Naive thymus-derived CD4-positive, alpha-beta T cell (primary cell): ENCODE measurements around the gene CAPN1. TPM values are rescaled to one million over a fixed set of nuclear protein-coding genes. Genes with fewer than 3 reads are reported as not detected.

Source experiments
- polyA plus RNA-seq, 2 donors: library from polyadenylated mRNA; unstranded; fragments of 300-500 nt; fragmentation: Illumina TruSeq; gene quantifications; one replicate each; pipeline ENCODE4 v1.2.3, GENCODE V29; 2021
- total RNA-seq, 6 experiments: library from RNA in 5 of 6; stranded (reverse) in 5 of 6; gene quantifications; 1 replicate in 5 of 6; 2 replicates in 1 of 6; pipeline ENCODE4 v1.2.3 and lab custom pipeline; 2021 to 2026

The CAPN1 gene
- total and polyA plus RNA-seq, 7 experiments from 2014 or later, result 73.1 to 195 (median 99.8) TPM

Other genes with a start within 250 kb of the CAPN1 start
- under 1 TPM in 1 of 5 experiments, not detected in 4; 0.48 TPM for gene GPHA2, start 246.0 kb upstream of the CAPN1 start, total RNA-seq
- gene GPHA2, start 246.0 kb upstream of the CAPN1 start, polyA plus RNA-seq, result not detected
- gene MAJIN, start 209.8 kb upstream of the CAPN1 start, total RNA-seq, result 1 to 10 TPM in 1 of 5 experiments, under 1 TPM in 3, not detected in 1; 0.48 to 1.1 (median 0.85) TPM
- gene MAJIN, start 209.8 kb upstream of the CAPN1 start, polyA plus RNA-seq, result 1 to 10 TPM in 1 of 2 donors, not detected in 1; 1.2 TPM
- gene BATF2, start 185.0 kb upstream of the CAPN1 start, total RNA-seq, result under 1 TPM in 1 of 5 experiments, not detected in 4; 0.39 TPM
- gene BATF2, start 185.0 kb upstream of the CAPN1 start, polyA plus RNA-seq, result not detected
- 10 to 100 TPM; 22.6 to 60.8 (median 32.2) TPM for gene ARL2, start 167.8 kb upstream of the CAPN1 start, total RNA-seq
- gene ARL2, start 167.8 kb upstream of the CAPN1 start, polyA plus RNA-seq, result 10 to 100 TPM; 90.0 to 96.1 TPM
- gene SNX15, start 154.5 kb upstream of the CAPN1 start, total RNA-seq, result 10 to 100 TPM; 13.1 to 29.0 (median 21.7) TPM
- 10 to 100 TPM; 13.7 to 15.7 TPM for gene SNX15, start 154.5 kb upstream of the CAPN1 start, polyA plus RNA-seq
- 10 to 100 TPM in 1 of 5 experiments, 1 to 10 TPM in 4; 2.7 to 18.2 (median 8.6) TPM for gene SAC3D1, start 140.7 kb upstream of the CAPN1 start, total RNA-seq
- gene SAC3D1, start 140.7 kb upstream of the CAPN1 start, polyA plus RNA-seq, result 10 to 100 TPM; 11.5 to 17.2 TPM
- gene NAALADL1, start 123.4 kb upstream of the CAPN1 start, total RNA-seq, result 10 to 100 TPM; 12.2 to 23.4 (median 18.8) TPM
- 10 to 100 TPM; 18.6 to 25.3 TPM for gene NAALADL1, start 123.4 kb upstream of the CAPN1 start, polyA plus RNA-seq
- gene CDCA5, start 97.9 kb upstream of the CAPN1 start, total RNA-seq, result 10 to 100 TPM in 1 of 5 experiments, 1 to 10 TPM in 1, under 1 TPM in 3; 0.56 to 68.1 (median 0.81) TPM
- under 1 TPM; 0.31 to 0.47 TPM for gene CDCA5, start 97.9 kb upstream of the CAPN1 start, polyA plus RNA-seq
- gene ZFPL1, start 97.7 kb upstream of the CAPN1 start, total RNA-seq, result 10 to 100 TPM; 29.9 to 53.0 (median 49.3) TPM
- 10 to 100 TPM; 24.2 to 30.9 TPM for gene ZFPL1, start 97.7 kb upstream of the CAPN1 start, polyA plus RNA-seq
- gene VPS51, start 85.7 kb upstream of the CAPN1 start, total RNA-seq, result 100 to 1,000 TPM; 159 to 269 (median 256) TPM
- gene VPS51, start 85.7 kb upstream of the CAPN1 start, polyA plus RNA-seq, result 100 to 1,000 TPM; 106 to 130 TPM
- 10 to 100 TPM; 21.6 to 37.8 (median 30.8) TPM for gene TM7SF2, start 70.1 kb upstream of the CAPN1 start, total RNA-seq
- gene TM7SF2, start 70.1 kb upstream of the CAPN1 start, polyA plus RNA-seq, result 10 to 100 TPM; 15.0 to 21.1 TPM
- 10 to 100 TPM in 4 of 5 experiments, 1 to 10 TPM in 1; 9.9 to 18.2 (median 11.3) TPM for gene ZNHIT2, start 64.2 kb upstream of the CAPN1 start, total RNA-seq
- 10 to 100 TPM; 29.9 to 35.6 TPM for gene ZNHIT2, start 64.2 kb upstream of the CAPN1 start, polyA plus RNA-seq
- gene FAU, start 59.8 kb upstream of the CAPN1 start, total RNA-seq, result 1,000 to 10,000 TPM; 1,053 to 1,849 (median 1,722) TPM
- 1,000 to 10,000 TPM; 1,055 to 1,372 TPM for gene FAU, start 59.8 kb upstream of the CAPN1 start, polyA plus RNA-seq
- 10 to 100 TPM; 38.1 to 65.5 (median 51.9) TPM for gene MRPL49, start 59.6 kb upstream of the CAPN1 start, total RNA-seq
- 100 to 1,000 TPM in 1 of 2 donors, 10 to 100 TPM in 1; 93.7 to 102 TPM for gene MRPL49, start 59.6 kb upstream of the CAPN1 start, polyA plus RNA-seq
- 10 to 100 TPM; 61.0 to 84.6 (median 67.9) TPM for gene SYVN1, start 47.4 kb upstream of the CAPN1 start, total RNA-seq
- 10 to 100 TPM in 1 of 2 donors, 1 to 10 TPM in 1; 8.6 to 15.0 TPM for gene SYVN1, start 47.4 kb upstream of the CAPN1 start, polyA plus RNA-seq
- not detected for gene SPDYC, start 11.7 kb upstream of the CAPN1 start, total RNA-seq
- gene SPDYC, start 11.7 kb upstream of the CAPN1 start, polyA plus RNA-seq, result not detected
- 10 to 100 TPM; 13.4 to 51.6 (median 27.8) TPM for gene POLA2, start 80.0 kb downstream of the CAPN1 start, total RNA-seq
- gene POLA2, start 80.0 kb downstream of the CAPN1 start, polyA plus RNA-seq, result 10 to 100 TPM in 1 of 2 donors, 1 to 10 TPM in 1; 9.0 to 12.9 TPM
- 1 to 10 TPM in 2 of 5 experiments, under 1 TPM in 3; 0.58 to 1.8 (median 0.89) TPM for gene CDC42EP2, start 132.9 kb downstream of the CAPN1 start, total RNA-seq
- not detected for gene CDC42EP2, start 132.9 kb downstream of the CAPN1 start, polyA plus RNA-seq
- gene DPF2, start 151.9 kb downstream of the CAPN1 start, total RNA-seq, result 10 to 100 TPM; 45.3 to 99.3 (median 88.1) TPM
- 10 to 100 TPM; 52.4 to 70.6 TPM for gene DPF2, start 151.9 kb downstream of the CAPN1 start, polyA plus RNA-seq
- gene TIGD3, start 172.8 kb downstream of the CAPN1 start, total RNA-seq, result 1 to 10 TPM in 4 of 5 experiments, under 1 TPM in 1; 0.39 to 2.0 (median 1.6) TPM
- gene TIGD3, start 172.8 kb downstream of the CAPN1 start, polyA plus RNA-seq, result under 1 TPM; 0.45 to 0.75 TPM
- gene SLC25A45, start 200.7 kb downstream of the CAPN1 start, total RNA-seq, result 10 to 100 TPM; 20.2 to 90.6 (median 34.1) TPM
- gene SLC25A45, start 200.7 kb downstream of the CAPN1 start, polyA plus RNA-seq, result 10 to 100 TPM; 12.3 to 21.3 TPM
- gene FRMD8, start 204.7 kb downstream of the CAPN1 start, total RNA-seq, result 10 to 100 TPM; 28.9 to 66.8 (median 44.7) TPM
- gene FRMD8, start 204.7 kb downstream of the CAPN1 start, polyA plus RNA-seq, result 10 to 100 TPM; 39.3 to 55.8 TPM
- gene NEAT1, start 240.9 kb downstream of the CAPN1 start, total RNA-seq, result 1,000 to 10,000 TPM in 1 of 5 experiments, 100 to 1,000 TPM in 4; 358 to 1,454 (median 414) TPM
- gene NEAT1, start 240.9 kb downstream of the CAPN1 start, polyA plus RNA-seq, result 1 to 10 TPM; 2.5 to 2.6 TPM